Peyer's patch (tissue), 4 donors: ENCODE results near the gene CDH12. TPM values are rescaled to one million over a fixed set of nuclear protein-coding genes. Genes with fewer than 3 reads are reported as not detected.
A peak's percentile ranks its signal among the peaks of the same experiment; 100 is the strongest.
"Not testable (repeated sequence)": the region's sequence is repeated elsewhere in the genome, so short reads cannot be mapped to it uniquely, and the experiment has no call there.

Experiments used
- DNase-seq, 3 donors: peaks; one replicate each; pipeline ENCODE4 v3.0.0-alpha.2; 2017 to 2019
- H3K27ac ChIP-seq, 4 donors: fragments of 200-600 bp; sonication (generic); one replicate each; pipeline ENCODE4 v1.5.1; 2016 to 2019
- H3K27me3 ChIP-seq, 2 donors: fragments of 200-600 bp; sonication (generic); one replicate each; pipeline ENCODE4 v1.5.1; 2019
- H3K36me3 ChIP-seq, 3 donors: fragments of 200-600 bp; sonication (generic); one replicate each; pipeline ENCODE4 v1.5.1; 2016 to 2019
- H3K4me1 ChIP-seq, 4 donors: fragments of 200-600 bp; sonication (generic); one replicate each; pipeline ENCODE4 v1.5.1; 2016 to 2019
- H3K4me3 ChIP-seq, 4 donors: fragments of 200-600 bp; sonication (generic); 1 replicate in 3 of 4; 2 replicates in 1 of 4; pipeline ENCODE4 v1.5.1; 2016 to 2019; ENCODE audit warnings: mild to moderate bottlenecking in 1 of 4
- H3K9me3 ChIP-seq, 4 donors: fragments of 200-600 bp; sonication (generic); one replicate each; pipeline ENCODE4 v1.5.1; 2016 to 2019; ENCODE audit warnings: mild to moderate bottlenecking in 1 of 4
- POLR2A ChIP-seq, 2 donors: fragments of 450-650 bp; IDR thresholded peaks; one replicate each; pipeline ENCODE4 v1.5.1; 2017; ENCODE audit warnings: antibody characterized with exemption in 2 of 2, mild to moderate bottlenecking in 2 of 2, moderate library complexity in 2 of 2
- total RNA-seq, 4 donors: library from RNA; depleted of rRNA; stranded (reverse); fragments of >200 nt; gene quantifications; one replicate each; pipeline ENCODE4 v1.1.0, GENCODE V29; 2016
- TF ChIP-seq, protein P1 (sequence below), 6 experiments: fragments of 450-650 bp in 4 of 6; fragments of 200-600 bp in 2 of 6; sonication (generic) in 1 of 6; IDR thresholded peaks; one replicate each; pipeline ENCODE4 v1.5.1; 2017 to 2019; ENCODE audit warnings: antibody characterized with exemption in 6 of 6, mild to moderate bottlenecking in 3 of 6, moderate library complexity in 1 of 6

Gene CDH12
- total RNA-seq, 4 donors from 2014 or later, result not detected

DNA sequence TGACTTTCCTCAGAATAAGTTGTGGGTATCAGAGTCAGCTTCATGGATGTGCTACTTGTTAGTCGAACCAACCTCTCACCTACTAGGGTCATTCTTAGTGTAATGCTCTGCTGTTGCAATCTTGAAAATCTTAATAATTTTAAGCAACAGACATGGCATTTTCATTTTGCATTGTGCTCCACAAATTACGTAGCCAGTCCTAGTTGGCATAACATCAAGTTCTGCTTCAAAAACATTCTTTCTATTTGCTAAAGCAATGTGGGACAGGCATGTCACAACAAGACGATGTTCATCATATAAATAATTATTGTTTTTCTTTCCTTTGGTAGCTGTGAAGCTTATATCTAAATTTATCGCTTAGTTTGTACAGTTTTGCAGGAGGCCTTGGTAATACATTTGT, 39.3 kb upstream of the CDH12 start:
- TF ChIP-seq, protein P1, sequence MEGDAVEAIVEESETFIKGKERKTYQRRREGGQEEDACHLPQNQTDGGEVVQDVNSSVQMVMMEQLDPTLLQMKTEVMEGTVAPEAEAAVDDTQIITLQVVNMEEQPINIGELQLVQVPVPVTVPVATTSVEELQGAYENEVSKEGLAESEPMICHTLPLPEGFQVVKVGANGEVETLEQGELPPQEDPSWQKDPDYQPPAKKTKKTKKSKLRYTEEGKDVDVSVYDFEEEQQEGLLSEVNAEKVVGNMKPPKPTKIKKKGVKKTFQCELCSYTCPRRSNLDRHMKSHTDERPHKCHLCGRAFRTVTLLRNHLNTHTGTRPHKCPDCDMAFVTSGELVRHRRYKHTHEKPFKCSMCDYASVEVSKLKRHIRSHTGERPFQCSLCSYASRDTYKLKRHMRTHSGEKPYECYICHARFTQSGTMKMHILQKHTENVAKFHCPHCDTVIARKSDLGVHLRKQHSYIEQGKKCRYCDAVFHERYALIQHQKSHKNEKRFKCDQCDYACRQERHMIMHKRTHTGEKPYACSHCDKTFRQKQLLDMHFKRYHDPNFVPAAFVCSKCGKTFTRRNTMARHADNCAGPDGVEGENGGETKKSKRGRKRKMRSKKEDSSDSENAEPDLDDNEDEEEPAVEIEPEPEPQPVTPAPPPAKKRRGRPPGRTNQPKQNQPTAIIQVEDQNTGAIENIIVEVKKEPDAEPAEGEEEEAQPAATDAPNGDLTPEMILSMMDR (IDR thresholded peaks at IDR 0.05), result no peak
- TF ChIP-seq POLR2A (IDR thresholded peaks at IDR 0.05), result no peak
- Histone ChIP-seq H3K4me1 (no peaks in the 10 kb centered on the region), H3K27me3 (no peaks in the 10 kb centered on the region), H3K9me3 (no peaks in the 10 kb centered on the region), H3K27ac (no peak overlapping the region), H3K4me3 (no peak overlapping the region), H3K36me3 (no peaks in the 10 kb centered on the region)
- no peak for DNase-seq

DNA sequence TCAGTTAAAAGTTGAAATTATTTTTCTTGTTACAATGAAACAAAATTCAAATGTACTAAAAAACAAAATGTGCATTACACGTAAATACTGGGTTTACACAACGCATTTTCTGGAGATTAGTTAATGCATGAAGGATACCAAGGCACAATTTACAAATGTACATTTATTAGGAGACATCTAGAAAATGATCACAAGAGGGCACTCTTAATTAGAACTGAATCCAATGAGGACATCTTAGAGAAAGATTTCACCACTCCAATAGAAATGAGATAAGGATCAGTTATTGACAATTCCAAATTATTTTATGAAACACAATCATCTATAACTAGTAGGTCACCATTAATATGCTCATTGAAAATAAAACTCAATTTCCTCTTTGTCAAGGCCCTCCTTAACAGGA, 36.6 kb upstream of the CDH12 start:
- H3K4me3 ChIP-seq, result no peak overlapping the region
- no peaks in the 10 kb centered on the region for H3K9me3 ChIP-seq
- no peak overlapping the region for H3K27ac ChIP-seq
- no peaks in the 10 kb centered on the region for H3K4me1 ChIP-seq
- DNase-seq, result no peak
- H3K27me3 ChIP-seq, result no peaks in the 10 kb centered on the region
- TF ChIP-seq, protein P1 (IDR thresholded peaks at IDR 0.05), result peak in 4 of 6 experiments; percentile 4 to 16 (median 10)
- no peak for TF ChIP-seq POLR2A (IDR thresholded peaks at IDR 0.05)
- no peaks in the 10 kb centered on the region for H3K36me3 ChIP-seq

DNA sequence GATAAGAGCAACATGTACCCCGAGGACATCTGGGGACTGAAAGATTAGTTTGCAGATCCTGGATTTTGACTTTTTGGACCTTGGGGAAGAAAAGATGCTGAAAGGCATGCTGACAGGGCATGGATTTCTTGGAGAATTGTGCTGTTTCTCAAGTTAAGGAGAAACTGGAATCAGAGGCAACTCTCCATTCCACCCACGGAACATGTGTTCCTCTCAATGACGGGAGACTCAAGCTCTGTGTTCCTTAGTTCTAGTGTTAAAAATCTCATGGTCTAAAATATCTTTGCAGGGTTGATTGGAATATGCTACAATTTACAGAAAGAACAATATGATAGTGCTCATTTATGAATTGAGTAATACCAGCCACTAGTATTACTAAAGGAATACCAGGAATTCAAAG, 34.4 kb upstream of the CDH12 start:
- H3K4me3 ChIP-seq, result no peak overlapping the region
- DNase-seq, result no peak
- no peak overlapping the region for H3K27ac ChIP-seq
- H3K9me3 ChIP-seq, result no peaks in the 10 kb centered on the region
- H3K27me3 ChIP-seq, result no peaks in the 10 kb centered on the region
- no peaks in the 10 kb centered on the region for H3K36me3 ChIP-seq
- TF ChIP-seq, protein P1 (IDR thresholded peaks at IDR 0.05), result no peak
- no peak for TF ChIP-seq POLR2A (IDR thresholded peaks at IDR 0.05)
- no peaks in the 10 kb centered on the region for H3K4me1 ChIP-seq

DNA sequence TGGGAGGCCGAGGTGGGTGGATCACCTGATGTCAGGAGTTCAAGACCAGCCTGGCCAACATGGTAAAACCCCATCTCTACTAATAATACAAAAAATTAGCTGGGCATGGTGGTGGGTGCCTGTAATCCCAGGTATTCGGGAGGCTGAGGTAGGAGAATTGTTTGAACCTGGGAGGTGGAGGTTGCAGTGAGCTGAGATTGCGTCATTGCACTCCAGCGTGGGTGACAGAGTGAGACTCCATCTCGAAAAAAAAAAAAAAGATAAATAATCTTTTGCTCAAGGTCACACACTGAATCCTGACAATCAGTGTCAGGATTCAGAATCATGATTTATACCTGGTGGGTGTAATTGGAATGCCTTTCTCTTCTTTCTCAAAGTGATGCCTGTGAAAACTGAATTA, 5.8 kb upstream of the CDH12 start:
- H3K4me3 ChIP-seq, H3K36me3 ChIP-seq, DNase-seq, H3K27me3 ChIP-seq, H3K27ac ChIP-seq, H3K4me1 ChIP-seq, H3K9me3 ChIP-seq: not testable (repeated sequence)

DNA sequence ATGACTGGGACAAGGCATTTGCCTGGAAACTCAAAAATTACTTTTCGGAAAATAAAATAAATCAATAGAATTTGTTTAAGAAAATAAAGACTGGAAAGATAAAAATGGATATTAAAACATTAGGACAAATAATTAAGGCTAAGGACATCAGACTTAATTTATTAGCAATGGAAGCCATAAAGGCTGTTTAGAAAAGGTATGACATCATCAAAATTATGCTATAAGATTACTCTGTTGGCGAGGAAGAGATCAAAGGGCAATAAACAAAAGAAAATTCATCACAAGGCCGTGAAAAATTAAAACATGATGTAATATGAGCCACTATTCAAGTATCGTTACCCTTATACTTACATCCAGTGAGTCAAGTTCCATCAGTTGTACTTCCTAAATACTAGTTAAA, 2.7 kb upstream of the CDH12 start:
- Histone ChIP-seq H3K4me3 (no peak overlapping the region), H3K9me3 (no peaks in the 10 kb centered on the region), H3K27me3 (no peaks in the 10 kb centered on the region), H3K27ac (no peak overlapping the region), H3K36me3 (no peaks in the 10 kb centered on the region), H3K4me1 (no peaks in the 10 kb centered on the region)
- TF ChIP-seq POLR2A (IDR thresholded peaks at IDR 0.05), result no peak
- TF ChIP-seq, protein P1 (IDR thresholded peaks at IDR 0.05), result no peak
- DNase-seq, result no peak

DNA sequence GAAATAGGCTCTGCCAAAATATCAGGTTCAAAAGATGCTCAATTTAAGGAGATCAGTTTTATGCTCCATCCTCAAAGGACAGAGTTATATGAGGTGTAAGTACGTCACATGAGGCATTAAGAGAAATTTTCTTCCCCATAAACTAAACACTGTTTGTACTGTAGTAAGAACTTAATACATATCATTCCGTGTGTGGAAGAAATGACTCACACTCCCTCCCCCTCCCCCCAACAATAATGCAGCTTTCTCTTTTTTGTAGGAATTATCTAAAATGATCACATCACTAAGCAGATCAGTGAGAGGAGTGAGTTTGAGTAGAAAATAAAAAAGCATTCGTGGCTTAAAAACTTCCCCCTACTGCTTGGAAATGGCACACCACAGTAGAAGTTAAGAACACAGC, 2.2 kb downstream of the CDH12 start:
- Histone ChIP-seq H3K4me1 (no peaks in the 10 kb centered on the region), H3K4me3 (no peak overlapping the region), H3K9me3 (no peaks in the 10 kb centered on the region), H3K27me3 (no peaks in the 10 kb centered on the region), H3K27ac (no peak overlapping the region), H3K36me3 (no peaks in the 10 kb centered on the region)
- TF ChIP-seq, protein P1 (IDR thresholded peaks at IDR 0.05), result no peak
- TF ChIP-seq POLR2A (IDR thresholded peaks at IDR 0.05), result no peak
- DNase-seq, result no peak
